ENCODE measurements around the gene FFAR3. TPM values are rescaled to one million over a fixed set of nuclear protein-coding genes. Genes with fewer than 3 reads are reported as not detected.
"Not testable (repeated sequence)": the region's sequence is repeated elsewhere in the genome, so short reads cannot be mapped to it uniquely, and the experiment has no call there.

Gene FFAR3
- total RNA-seq, 2 experiments from 2014 or later: not detected

DNA sequence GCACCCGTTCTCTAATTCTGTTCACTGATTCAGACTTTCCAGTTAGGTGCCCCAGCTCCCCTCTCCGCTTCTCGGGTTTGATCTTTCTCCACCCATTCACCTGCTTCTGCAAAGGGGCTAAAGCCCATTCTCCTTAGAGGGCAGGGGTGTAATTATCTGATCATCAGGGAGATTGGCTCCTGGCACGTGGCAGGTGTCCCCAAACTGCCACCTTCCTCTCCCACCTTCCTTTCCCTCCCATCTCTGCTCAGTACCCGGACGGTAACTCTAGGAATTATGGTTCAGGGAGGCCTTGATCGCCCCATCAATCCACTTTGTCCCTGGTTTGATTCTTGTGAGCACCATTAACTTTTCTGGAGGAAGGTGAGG lies 10.3 kb upstream of the FFAR3 start:
- no peak for DNase-seq
- H3K9me3 Mint-ChIP-seq: no peaks in the 10 kb centered on the region
- H3K27ac Mint-ChIP-seq: peak overlapping the region; percentile 33
- POLR2A ChIA-PET: no interaction called here
- H3K4me1 Mint-ChIP-seq: peaks cover 41% of the 10 kb centered on the region
- CTCF ChIA-PET: interaction anchor here (0.9 to 1.6 kb wide), 4 partner anchors 34 to 147 kb away, joined by 3 to 4 read pairs (median 3); no protein-coding TSS in a partner anchor
- peak overlapping the region; percentile 40 for H3K4me3 Mint-ChIP-seq
- H3K27me3 Mint-ChIP-seq: peaks cover 3% of the 10 kb centered on the region
- H3K36me3 Mint-ChIP-seq (ENCODE audit: low read depth): no peaks in the 10 kb centered on the region

GRCh38 chr19:35348911-35349611 lies 9.2 kb upstream of the FFAR3 start:
- POLR2A ChIA-PET: no interaction called here

GRCh38 chr19:35349614-35350521 lies 8.4 kb upstream of the FFAR3 start:
- ChIA-PET POLR2A (no interaction called here), CTCF (interaction anchor here (0.5 to 1.2 kb wide), 2 partner anchors 118 to 139 kb away, joined by 3 to 4 read pairs; no protein-coding TSS in a partner anchor)
- H3K27ac Mint-ChIP-seq: no peak overlapping the region
- no peaks in the 10 kb centered on the region for H3K36me3 Mint-ChIP-seq (ENCODE audit: low read depth)
- H3K9me3 Mint-ChIP-seq: no peaks in the 10 kb centered on the region
- H3K4me3 Mint-ChIP-seq: no peak overlapping the region
- DNase-seq: no peak
- H3K4me1 Mint-ChIP-seq: peaks cover 42% of the 10 kb centered on the region
- no peaks in the 10 kb centered on the region for H3K27me3 Mint-ChIP-seq

More at GRCh38 chr19:35348911-35349611, 9.2 kb upstream of the FFAR3 start:
- CTCF ChIA-PET: interaction anchor here (0.5 to 1.6 kb wide), 4 partner anchors 35 to 138 kb away, joined by 3 to 4 read pairs (median 4); no protein-coding TSS in a partner anchor
- H3K27me3 Mint-ChIP-seq: no peaks in the 10 kb centered on the region
- H3K36me3 Mint-ChIP-seq (ENCODE audit: low read depth): no peaks in the 10 kb centered on the region
- H3K27ac Mint-ChIP-seq: no peak overlapping the region
- H3K9me3 Mint-ChIP-seq: no peaks in the 10 kb centered on the region
- peaks cover 42% of the 10 kb centered on the region for H3K4me1 Mint-ChIP-seq
- DNase-seq: no peak
- H3K4me3 Mint-ChIP-seq: no peak overlapping the region

DNA sequence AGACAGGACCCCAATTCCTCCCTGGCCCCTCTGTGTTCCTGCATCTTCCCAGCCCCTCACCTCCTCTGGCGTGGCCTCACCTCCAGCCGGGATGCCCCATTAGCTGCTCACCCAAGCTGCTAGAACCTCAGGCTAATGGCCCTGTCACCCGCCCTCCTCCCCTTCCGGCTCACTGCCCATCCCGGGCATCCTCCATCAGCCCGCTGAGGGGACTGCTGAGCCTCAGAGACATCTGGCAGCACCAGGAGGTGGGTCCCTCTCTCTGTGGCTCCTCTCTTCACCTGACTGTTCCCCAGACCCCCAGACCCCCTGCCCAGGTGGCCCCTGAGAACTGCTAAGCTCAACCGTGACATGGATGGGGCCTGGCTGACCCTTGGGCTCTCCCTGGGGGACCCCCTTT lies 7.7 kb upstream of the FFAR3 start:
- ChIA-PET POLR2A (no interaction called here), CTCF (no interaction called here)
- DNase-seq: no peak
- no peak overlapping the region for H3K4me3 Mint-ChIP-seq
- no peaks in the 10 kb centered on the region for H3K9me3 Mint-ChIP-seq
- H3K36me3 Mint-ChIP-seq (ENCODE audit: low read depth): no peaks in the 10 kb centered on the region
- H3K27ac Mint-ChIP-seq: no peak overlapping the region
- peaks cover 42% of the 10 kb centered on the region for H3K4me1 Mint-ChIP-seq
- H3K27me3 Mint-ChIP-seq: no peaks in the 10 kb centered on the region

DNA sequence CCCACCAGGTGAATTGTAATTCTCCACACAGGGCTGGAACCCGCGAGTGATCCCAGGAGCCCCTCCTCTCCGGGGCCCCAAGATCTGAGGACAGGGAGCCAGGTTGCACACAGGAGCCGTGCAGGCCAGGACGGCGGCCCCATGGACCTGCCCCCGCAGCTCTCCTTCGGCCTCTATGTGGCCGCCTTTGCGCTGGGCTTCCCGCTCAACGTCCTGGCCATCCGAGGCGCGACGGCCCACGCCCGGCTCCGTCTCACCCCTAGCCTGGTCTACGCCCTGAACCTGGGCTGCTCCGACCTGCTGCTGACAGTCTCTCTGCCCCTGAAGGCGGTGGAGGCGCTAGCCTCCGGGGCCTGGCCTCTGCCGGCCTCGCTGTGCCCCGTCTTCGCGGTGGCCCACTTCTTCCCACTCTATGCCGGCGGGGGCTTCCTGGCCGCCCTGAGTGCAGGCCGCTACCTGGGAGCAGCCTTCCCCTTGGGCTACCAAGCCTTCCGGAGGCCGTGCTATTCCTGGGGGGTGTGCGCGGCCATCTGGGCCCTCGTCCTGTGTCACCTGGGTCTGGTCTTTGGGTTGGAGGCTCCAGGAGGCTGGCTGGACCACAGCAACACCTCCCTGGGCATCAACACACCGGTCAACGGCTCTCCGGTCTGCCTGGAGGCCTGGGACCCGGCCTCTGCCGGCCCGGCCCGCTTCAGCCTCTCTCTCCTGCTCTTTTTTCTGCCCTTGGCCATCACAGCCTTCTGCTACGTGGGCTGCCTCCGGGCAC lies 6.7 kb upstream of the FFAR3 start:
- DNase-seq: no peak
- Mint-ChIP-seq H3K36me3 (ENCODE audit: low read depth) (no peaks in the 10 kb centered on the region), H3K27me3 (no peaks in the 10 kb centered on the region), H3K4me3 (no peak overlapping the region), H3K9me3 (no peaks in the 10 kb centered on the region), H3K27ac (peak overlapping the region; percentile 46), H3K4me1 (peaks cover 32% of the 10 kb centered on the region)
- POLR2A ChIA-PET: no interaction called here
- CTCF ChIA-PET: interaction anchor here (0.6 to 0.8 kb wide), 2 partner anchors 73 to 978 kb away, joined by 3 read pairs; no protein-coding TSS in a partner anchor

DNA sequence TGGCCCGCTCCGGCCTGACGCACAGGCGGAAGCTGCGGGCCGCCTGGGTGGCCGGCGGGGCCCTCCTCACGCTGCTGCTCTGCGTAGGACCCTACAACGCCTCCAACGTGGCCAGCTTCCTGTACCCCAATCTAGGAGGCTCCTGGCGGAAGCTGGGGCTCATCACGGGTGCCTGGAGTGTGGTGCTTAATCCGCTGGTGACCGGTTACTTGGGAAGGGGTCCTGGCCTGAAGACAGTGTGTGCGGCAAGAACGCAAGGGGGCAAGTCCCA lies 6.1 kb upstream of the FFAR3 start:
- CTCF ChIA-PET: interaction anchor here (0.6 to 2.2 kb wide), 11 partner anchors 12 to 979 kb away, joined by 3 to 11 read pairs (median 3); no protein-coding TSS in a partner anchor
- H3K4me3 Mint-ChIP-seq: no peak overlapping the region
- POLR2A ChIA-PET: no interaction called here

GRCh38 chr19:35352448-35353304 lies 5.6 kb upstream of the FFAR3 start:
- peak; percentile 77 for DNase-seq
- Mint-ChIP-seq H3K27me3 (no peaks in the 10 kb centered on the region), H3K4me1 (peaks cover 21% of the 10 kb centered on the region), H3K4me3 (no peak overlapping the region), H3K36me3 (ENCODE audit: low read depth) (no peaks in the 10 kb centered on the region), H3K27ac (no peak overlapping the region), H3K9me3 (no peaks in the 10 kb centered on the region)
- CTCF ChIA-PET: interaction anchor here (0.5 to 2.2 kb wide), 27 partner anchors 11 to 578 kb away, joined by 3 to 11 read pairs (median 3); partner anchors contain the start of gene FXYD1
- POLR2A ChIA-PET: no interaction called here

More for the DNA sequence above, 6.1 kb upstream of the FFAR3 start:
- H3K27me3 Mint-ChIP-seq: no peaks in the 10 kb centered on the region
- DNase-seq: no peak
- H3K27ac Mint-ChIP-seq: no peak overlapping the region
- H3K4me1 Mint-ChIP-seq: peaks cover 27% of the 10 kb centered on the region
- H3K36me3 Mint-ChIP-seq (ENCODE audit: low read depth): no peaks in the 10 kb centered on the region
- H3K9me3 Mint-ChIP-seq: no peaks in the 10 kb centered on the region

- ChIA-PET POLR2A (no interaction called here), CTCF (interaction anchor here (0.7 to 2.2 kb wide), 17 partner anchors 10 to 215 kb away, joined by 3 to 11 read pairs (median 4); partner anchors contain the start of gene FXYD1)
- H3K4me3 Mint-ChIP-seq: no peak overlapping the region
- no peak overlapping the region for H3K27ac Mint-ChIP-seq
- H3K9me3 Mint-ChIP-seq: no peaks in the 10 kb centered on the region
- DNase-seq: no peak
- H3K36me3 Mint-ChIP-seq (ENCODE audit: low read depth): no peaks in the 10 kb centered on the region
- H3K27me3 Mint-ChIP-seq: no peaks in the 10 kb centered on the region
- peaks cover 20% of the 10 kb centered on the region for H3K4me1 Mint-ChIP-seq
Measured at GRCh38 chr19:35353635-35354034, 4.6 kb upstream of the FFAR3 start.

GRCh38 chr19:35354898-35355297 lies 3.4 kb upstream of the FFAR3 start:
- Mint-ChIP-seq H3K27ac (no peak overlapping the region), H3K4me3 (no peak overlapping the region), H3K4me1 (peaks cover 13% of the 10 kb centered on the region), H3K36me3 (ENCODE audit: low read depth) (no peaks in the 10 kb centered on the region), H3K9me3 (no peaks in the 10 kb centered on the region), H3K27me3 (no peaks in the 10 kb centered on the region)
- ChIA-PET POLR2A (no interaction called here), CTCF (no interaction called here)
- no peak for DNase-seq

GRCh38 chr19:35355791-35356460 lies 2.3 kb upstream of the FFAR3 start:
- H3K9me3 Mint-ChIP-seq: no peaks in the 10 kb centered on the region
- no peak overlapping the region for H3K27ac Mint-ChIP-seq
- no peak overlapping the region for H3K4me3 Mint-ChIP-seq
- H3K36me3 Mint-ChIP-seq (ENCODE audit: low read depth): no peaks in the 10 kb centered on the region
- H3K4me1 Mint-ChIP-seq: peaks cover 13% of the 10 kb centered on the region
- no peak for DNase-seq
- ChIA-PET CTCF (interaction anchor here (0.6 to 0.7 kb wide), 3 partner anchors 9 to 183 kb away, joined by 3 to 5 read pairs (median 3); no protein-coding TSS in a partner anchor), POLR2A (no interaction called here)
- no peaks in the 10 kb centered on the region for H3K27me3 Mint-ChIP-seq

DNA sequence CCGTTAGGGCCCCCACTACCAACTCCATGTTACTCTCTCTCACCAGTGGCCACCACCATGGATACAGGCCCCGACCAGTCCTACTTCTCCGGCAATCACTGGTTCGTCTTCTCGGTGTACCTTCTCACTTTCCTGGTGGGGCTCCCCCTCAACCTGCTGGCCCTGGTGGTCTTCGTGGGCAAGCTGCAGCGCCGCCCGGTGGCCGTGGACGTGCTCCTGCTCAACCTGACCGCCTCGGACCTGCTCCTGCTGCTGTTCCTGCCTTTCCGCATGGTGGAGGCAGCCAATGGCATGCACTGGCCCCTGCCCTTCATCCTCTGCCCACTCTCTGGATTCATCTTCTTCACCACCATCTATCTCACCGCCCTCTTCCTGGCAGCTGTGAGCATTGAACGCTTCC lies 574 bp downstream of the FFAR3 start:
- H3K36me3 Mint-ChIP-seq (ENCODE audit: low read depth); POLR2A ChIA-PET; H3K4me3 Mint-ChIP-seq; H3K9me3 Mint-ChIP-seq; DNase-seq; H3K27me3 Mint-ChIP-seq; H3K27ac Mint-ChIP-seq; CTCF ChIA-PET; H3K4me1 Mint-ChIP-seq: not testable (repeated sequence)

- H3K9me3 Mint-ChIP-seq; CTCF ChIA-PET; H3K27ac Mint-ChIP-seq; H3K4me3 Mint-ChIP-seq; POLR2A ChIA-PET; H3K36me3 Mint-ChIP-seq (ENCODE audit: low read depth); H3K27me3 Mint-ChIP-seq; DNase-seq; H3K4me1 Mint-ChIP-seq: not testable (repeated sequence)
Measured at GRCh38 chr19:35359395-35359794, 1.1 kb downstream of the FFAR3 start.

All from activated CD4-positive, alpha-beta T cell treated with anti-CD3 and anti-CD28 coated beads, Interleukin-2, amount 10 ng/mL, durations not matched to agents 7 days and 5 days (primary cell).